Spleen (tissue), 11 donors: ENCODE results near the gene PGAM1. TPM values are rescaled to one million over a fixed set of nuclear protein-coding genes. Genes with fewer than 3 reads are reported as not detected.

ENCODE experiments used
- DNase-seq: peaks from one replicate; pipeline ENCODE4 v3.0.0-alpha.2; 2020
- H3K27ac ChIP-seq, 8 donors: fragments of 200-600 bp; sonication (generic) in 7 of 8; 1 replicate in 4 of 8; 2 replicates in 4 of 8; pipeline versions ENCODE4 v1.5.0 to v1.8.0; 2016 to 2021; ENCODE audit warnings: inconsistent platforms in 4 of 8, mild to moderate bottlenecking in 4 of 8, moderate library complexity in 1 of 8
- H3K27me3 ChIP-seq, 7 donors: fragments of 200-600 bp; sonication (generic) in 6 of 7; replicated peaks in 1 of 7; 1 replicate in 4 of 7; 2 replicates in 3 of 7; pipeline versions ENCODE4 v1.5.0 to v1.8.0; 2016 to 2021; ENCODE audit warnings: inconsistent platforms in 3 of 7, mild to moderate bottlenecking in 1 of 7
- H3K36me3 ChIP-seq, 6 donors: fragments of 200-600 bp; sonication (generic) in 5 of 6; 1 replicate in 4 of 6; 2 replicates in 2 of 6; pipeline versions ENCODE4 v1.5.0 to v1.8.0; 2016 to 2021; ENCODE audit warnings: inconsistent platforms in 2 of 6
- H3K4me1 ChIP-seq, 6 donors: fragments of 200-600 bp; sonication (generic) in 5 of 6; 1 replicate in 3 of 6; 2 replicates in 3 of 6; pipeline versions ENCODE4 v1.5.0 to v1.8.0; 2016 to 2021; ENCODE audit warnings: inconsistent platforms in 3 of 6
- H3K4me3 ChIP-seq, 8 donors: fragments of 200-600 bp; sonication (generic) in 7 of 8; 1 replicate in 4 of 8; 2 replicates in 4 of 8; pipeline versions ENCODE4 v1.5.0 to v1.8.0; 2016 to 2021; ENCODE audit warnings: inconsistent platforms in 4 of 8, mild to moderate bottlenecking in 4 of 8, moderate library complexity in 2 of 8
- H3K9me3 ChIP-seq, 8 donors: fragments of 200-600 bp; sonication (generic) in 7 of 8; 1 replicate in 4 of 8; 2 replicates in 4 of 8; pipeline versions ENCODE4 v1.5.0 to v1.8.0; 2016 to 2021; ENCODE audit warnings: inconsistent platforms in 4 of 8
- POLR2A ChIP-seq, 3 donors: fragments of 450-650 bp; IDR thresholded peaks; one replicate each; pipeline ENCODE4 v1.5.1; 2017; ENCODE audit warnings: antibody characterized with exemption in 3 of 3, mild to moderate bottlenecking in 1 of 3
- POLR2AphosphoS5 ChIP-seq, 3 donors: sonication (generic); formaldehyde crosslinking; IDR thresholded peaks; one replicate each; pipeline ENCODE4 v1.5.1; 2017; ENCODE audit warnings: antibody characterized with exemption in 3 of 3
- WGBS, 5 donors: extraction: QIAGEN DNeasy Blood & Tissue Kit in 3 of 5; methylation state at CpG; one replicate each; pipeline versions ENCODE4 v1.1.5 to v1.1.7; 2013 to 2018; 5-methylcytosine and 5-hydroxymethylcytosine counted together
- intact Hi-C: fragments of 100-400 bp; cut with DNase I; formaldehyde crosslinking; loops from one replicate; pipeline ENCODE4 v1.15.0; 2023; ENCODE audit warnings: low total_unique reads
- polyA plus RNA-seq, 3 donors: library from polyadenylated mRNA; stranded (reverse); fragments of 200-250 nt; gene quantifications; one replicate each; pipeline ENCODE4 v1.2.1, GENCODE V29; 2013
- total RNA-seq, 7 donors: library from RNA; depleted of rRNA in 3 of 7; stranded (reverse); fragments of >200 nt in 3 of 7; fragmentation: NEBNext Ultra II Directional in 4 of 7; extraction: Animal tissue kit (Norgen Biotek cat#: 25700) in 4 of 7; gene quantifications; one replicate each; pipeline versions ENCODE4 v1.1.0 to v1.2.1, GENCODE V29; 2016 to 2021
- TF ChIP-seq, protein P1 (sequence below), 11 experiments: fragments of 200-600 bp in 7 of 11; fragments of 450-650 bp in 4 of 11; sonication (generic) in 4 of 11; IDR thresholded peaks in 8 of 11; conservative IDR thresholded peaks in 3 of 11; 1 replicate in 7 of 11; 2 replicates in 4 of 11; pipeline versions ENCODE4 v1.4.0 to v1.8.0; 2016 to 2021; ENCODE audit warnings: antibody characterized with exemption in 11 of 11, inconsistent platforms in 4 of 11, mild to moderate bottlenecking in 1 of 11
- donor health status: healthy with polysubstance abuse.
- donor health status: DM: no; HTN: no; CAD: no; lungs with moderate emphysema.
- donor health status: DM: no; HTN: no; CAD: no.
- donor health status: Bipolar disorder and iron deficiency.
- donor health status: healthy.
- donor health status: DM: no; HTN: no; CAD: no.
- donor health status: DM: yes; HTN: yes; CAD: no.

The PGAM1 gene
- total and polyA plus RNA-seq, 10 donors = 51.4 to 235 (median 167) TPM

GRCh38 chr10:97462309-97462708 is 36.3 kb downstream of the PGAM1 start:
- 88 to 98% (median 94%) methylated on average over 2 of the region's 2 CpGs for WGBS, 5 donors
- H3K27ac ChIP-seq = no peak overlapping the region
- intact Hi-C loops = loop anchor here (5.0 kb wide), 1 partner anchor 90 kb away; no protein-coding TSS in a partner anchor
- no peak overlapping the region for H3K4me3 ChIP-seq
- H3K9me3 ChIP-seq = no peaks in the 10 kb centered on the region
- no peak for DNase-seq
- H3K27me3 ChIP-seq = no peaks in the 10 kb centered on the region
- peaks cover 5 to 100% (median 93%) of the 10 kb centered on the region in 6 donors for H3K36me3 ChIP-seq
- TF ChIP-seq POLR2AphosphoS5 (IDR thresholded peaks at IDR 0.05) = no peak
- H3K4me1 ChIP-seq = peaks cover 0 to 15% (median 6%) of the 10 kb centered on the region in 6 donors

DNA sequence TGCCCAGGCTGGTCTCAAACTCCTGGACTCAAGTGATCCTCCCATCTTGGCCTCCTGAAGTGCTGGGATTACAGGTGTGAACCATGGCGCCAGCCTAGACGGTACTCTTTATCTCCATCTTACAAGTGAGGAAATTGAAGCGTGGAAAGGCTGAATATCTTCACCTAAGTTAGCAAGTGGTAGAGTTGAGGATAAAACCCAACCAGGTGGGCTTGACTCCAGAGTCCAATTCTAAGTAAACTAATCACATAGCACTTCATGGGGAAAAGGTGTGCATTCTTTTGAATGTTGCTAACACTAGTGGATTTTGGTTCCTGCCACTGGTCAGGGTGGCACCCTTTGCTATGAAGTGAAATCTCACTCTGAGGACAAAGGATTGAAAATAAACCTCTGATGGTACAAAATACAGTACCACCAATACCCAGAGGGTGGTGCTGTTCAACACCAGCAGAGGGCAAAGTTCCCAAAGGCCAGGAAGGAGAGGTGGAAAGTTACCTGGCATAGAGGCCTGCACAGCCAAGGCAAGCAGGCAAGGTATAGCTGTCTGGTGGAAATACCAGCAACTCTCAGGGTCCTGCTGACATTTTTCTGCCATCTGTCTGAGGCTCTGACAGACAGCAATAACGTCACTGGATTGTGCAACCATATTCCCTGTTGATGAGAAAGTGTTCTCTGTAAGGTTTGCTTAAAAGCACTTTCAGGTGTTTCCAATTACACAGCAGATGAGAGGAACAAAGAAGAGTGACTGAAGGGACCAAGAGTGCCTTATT is 37.6 kb downstream of the PGAM1 start:
- Histone ChIP-seq H3K27ac (peak overlapping the region in 5 of 8 donors; percentile 22 to 53 (median 49)), H3K9me3 (no peaks in the 10 kb centered on the region), H3K27me3 (no peaks in the 10 kb centered on the region), H3K4me1 (peaks cover 0 to 15% (median 6%) of the 10 kb centered on the region in 6 donors), H3K4me3 (no peak overlapping the region), H3K36me3 (peaks cover 5 to 100% (median 94%) of the 10 kb centered on the region in 6 donors)
- intact Hi-C loops = loop anchor here (5.0 kb wide), 1 partner anchor 89 kb away; no protein-coding TSS in a partner anchor
- TF ChIP-seq, protein P1, sequence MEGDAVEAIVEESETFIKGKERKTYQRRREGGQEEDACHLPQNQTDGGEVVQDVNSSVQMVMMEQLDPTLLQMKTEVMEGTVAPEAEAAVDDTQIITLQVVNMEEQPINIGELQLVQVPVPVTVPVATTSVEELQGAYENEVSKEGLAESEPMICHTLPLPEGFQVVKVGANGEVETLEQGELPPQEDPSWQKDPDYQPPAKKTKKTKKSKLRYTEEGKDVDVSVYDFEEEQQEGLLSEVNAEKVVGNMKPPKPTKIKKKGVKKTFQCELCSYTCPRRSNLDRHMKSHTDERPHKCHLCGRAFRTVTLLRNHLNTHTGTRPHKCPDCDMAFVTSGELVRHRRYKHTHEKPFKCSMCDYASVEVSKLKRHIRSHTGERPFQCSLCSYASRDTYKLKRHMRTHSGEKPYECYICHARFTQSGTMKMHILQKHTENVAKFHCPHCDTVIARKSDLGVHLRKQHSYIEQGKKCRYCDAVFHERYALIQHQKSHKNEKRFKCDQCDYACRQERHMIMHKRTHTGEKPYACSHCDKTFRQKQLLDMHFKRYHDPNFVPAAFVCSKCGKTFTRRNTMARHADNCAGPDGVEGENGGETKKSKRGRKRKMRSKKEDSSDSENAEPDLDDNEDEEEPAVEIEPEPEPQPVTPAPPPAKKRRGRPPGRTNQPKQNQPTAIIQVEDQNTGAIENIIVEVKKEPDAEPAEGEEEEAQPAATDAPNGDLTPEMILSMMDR (IDR thresholded peaks at IDR 0.05 in 8 of 11, conservative IDR thresholded peaks at IDR 0.05 in 3 of 11) = peak; percentile 47 to 84 (median 74)
- TF ChIP-seq POLR2AphosphoS5 (IDR thresholded peaks at IDR 0.05) (peak in 1 of 3 donors; percentile 31), POLR2A (IDR thresholded peaks at IDR 0.05) (no peak)
- DNase-seq = no peak
- 71 to 90% (median 79%) methylated on average over 4 of the region's 4 CpGs for WGBS, 5 donors

GRCh38 chr10:97464226-97464625 is 38.2 kb downstream of the PGAM1 start:
- Histone ChIP-seq H3K4me3 (no peak overlapping the region), H3K27me3 (no peaks in the 10 kb centered on the region), H3K36me3 (peaks cover 5 to 100% (median 94%) of the 10 kb centered on the region in 6 donors), H3K9me3 (no peaks in the 10 kb centered on the region), H3K27ac (peak overlapping the region in 5 of 8 donors; percentile 25 to 53 (median 49)), H3K4me1 (peaks cover 0 to 15% (median 6%) of the 10 kb centered on the region in 6 donors)
- intact Hi-C loops = loop anchor here (5.0 kb wide), 1 partner anchor 88 kb away; no protein-coding TSS in a partner anchor
- DNase-seq = no peak
- WGBS, 5 donors = 63 to 83% (median 79%) methylated on average over 1 of the region's 1 CpG
- no peak for TF ChIP-seq POLR2A (IDR thresholded peaks at IDR 0.05)
- TF ChIP-seq, protein P1 (IDR thresholded peaks at IDR 0.05 in 8 of 11, conservative IDR thresholded peaks at IDR 0.05 in 3 of 11) = no peak
- TF ChIP-seq POLR2AphosphoS5 (IDR thresholded peaks at IDR 0.05) = no peak

DNA sequence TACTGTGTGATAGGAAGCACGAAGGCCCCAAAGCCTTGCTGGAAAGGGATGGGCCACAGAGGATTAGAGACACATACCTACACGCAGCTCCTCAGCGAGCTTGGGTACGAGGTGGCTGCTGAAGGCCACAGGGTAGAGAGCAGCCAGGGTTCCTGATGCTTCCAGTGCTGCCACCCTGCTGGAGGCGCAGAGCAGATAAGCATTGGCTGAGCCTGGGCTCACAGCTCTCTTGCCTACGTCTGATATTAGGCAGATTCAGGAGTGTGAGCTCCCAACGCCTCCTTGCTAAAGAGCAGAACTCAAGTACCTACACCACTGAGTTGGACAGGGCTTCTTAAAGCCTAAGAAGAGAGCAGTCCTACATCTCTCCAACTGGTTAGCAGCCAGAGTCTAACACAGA is 40.0 kb downstream of the PGAM1 start:
- H3K4me1 ChIP-seq = peaks cover 0 to 15% (median 6%) of the 10 kb centered on the region in 6 donors
- H3K27ac ChIP-seq = peak overlapping the region in 1 of 8 donors; percentile 7
- H3K36me3 ChIP-seq = peaks cover 5 to 100% (median 93%) of the 10 kb centered on the region in 6 donors
- intact Hi-C loops = no loop called here
- no peaks in the 10 kb centered on the region for H3K27me3 ChIP-seq
- 92 to 97% (median 95%) methylated on average over 4 to 7 of the region's 7 CpGs for WGBS, 5 donors
- DNase-seq = no peak
- no peaks in the 10 kb centered on the region for H3K9me3 ChIP-seq
- TF ChIP-seq, protein P1 (IDR thresholded peaks at IDR 0.05 in 8 of 11, conservative IDR thresholded peaks at IDR 0.05 in 3 of 11) = no peak
- peak in 2 of 3 donors; percentile 32 to 43 for TF ChIP-seq POLR2AphosphoS5 (IDR thresholded peaks at IDR 0.05)
- H3K4me3 ChIP-seq = no peak overlapping the region
